Smooth muscle cell (in vitro differentiated cells): ENCODE data around the gene LIM2. TPM values are rescaled to one million over a fixed set of nuclear protein-coding genes. Genes with fewer than 3 reads are reported as not detected.
A peak's percentile ranks its signal among the peaks of the same experiment; 100 is the strongest.

Experiments
- DNase-seq: peaks from one replicate; lab custom pipeline; 2025; ENCODE audit not compliant: unreplicated experiment; lab: John Stamatoyannopoulos, UW
- H2AFZ ChIP-seq: fragments of 200-600 bp; sonication (generic); 2 replicates; pipeline ENCODE4 v1.6.0; 2016; ENCODE audit warnings: antibody characterized with exemption, low read depth, mild to moderate bottlenecking
- H3F3A ChIP-seq: fragments of 200-600 bp; sonication (generic); 2 replicates; pipeline ENCODE4 v1.6.0; 2017; ENCODE audit warnings: antibody characterized with exemption, low read depth
- H3K27ac ChIP-seq: fragments of 200-600 bp; sonication (generic); 2 replicates; pipeline ENCODE4 v1.5.1; 2016; ENCODE audit warnings: low read depth, mild to moderate bottlenecking
- H3K27me3 ChIP-seq: fragments of 200-600 bp; sonication (generic); 2 replicates; pipeline ENCODE4 v1.6.1; 2016; ENCODE audit warnings: low read depth, mild to moderate bottlenecking
- H3K36me3 ChIP-seq: fragments of 200-600 bp; sonication (generic); 2 replicates; pipeline ENCODE4 v1.5.1; 2016; ENCODE audit warnings: low read depth
- H3K4me1 ChIP-seq: fragments of 200-600 bp; sonication (generic); 2 replicates; pipeline ENCODE4 v1.5.1; 2016; ENCODE audit warnings: low read depth
- H3K4me2 ChIP-seq: fragments of 200-600 bp; sonication (generic); 2 replicates; pipeline ENCODE4 v1.6.0; 2016; ENCODE audit warnings: mild to moderate bottlenecking
- H3K4me3 ChIP-seq: fragments of 200-600 bp; sonication (generic); 2 replicates; pipeline ENCODE4 v1.5.1; 2016; ENCODE audit warnings: mild to moderate bottlenecking
- H3K79me2 ChIP-seq: fragments of 200-600 bp; sonication (generic); 2 replicates; pipeline ENCODE4 v1.6.0; 2016; ENCODE audit warnings: low read depth, mild to moderate bottlenecking
- H3K9ac ChIP-seq: fragments of 200-600 bp; sonication (generic); 2 replicates; pipeline ENCODE4 v1.6.0; 2016; ENCODE audit warnings: low read depth
- H3K9me3 ChIP-seq: fragments of 200-600 bp; sonication (generic); replicated peaks from 2 replicates; pipeline ENCODE4 v1.5.1; 2016; ENCODE audit warnings: low read depth
- H4K20me1 ChIP-seq: fragments of 200-600 bp; sonication (generic); 2 replicates; pipeline ENCODE4 v1.6.0; 2016; ENCODE audit warnings: low read depth
- CTCF ChIP-seq: fragments of 200-600 bp; sonication (generic); IDR thresholded peaks from 2 replicates; pipeline ENCODE4 v1.5.1; 2017; ENCODE audit warnings: borderline replicate concordance, mild to moderate bottlenecking, antibody characterized with exemption; ENCODE audit not compliant: insufficient read depth, poor library complexity, severe bottlenecking
- WGBS: methylation state at CpG from one replicate; pipeline ENCODE4 v1.1.7; 2016; ENCODE audit warnings: low lambda C conversion rate; 5-methylcytosine and 5-hydroxymethylcytosine counted together
- polyA plus RNA-seq: library from polyadenylated mRNA; unstranded; fragments of >200 nt; fragmentation: Nextera tagmentation; extraction: Ambion mirVana; gene quantifications from 2 replicates; pipeline ENCODE4 v1.2.1, GENCODE V29; 2016
- total RNA-seq: library from RNA; depleted of rRNA; stranded (reverse); fragments of >200 nt; gene quantifications from 2 replicates; pipeline ENCODE4 v1.2.3, GENCODE V29; 2014

The LIM2 gene
- total and polyA plus RNA-seq, 2 experiments from 2014 or later = not detected

GRCh38 chr19:51338563-51339312 is 49.0 kb downstream of the LIM2 start:
- TF ChIP-seq CTCF = peak; percentile 92
- H3K36me3 ChIP-seq = no peaks in the 10 kb centered on the region
- H3K9ac ChIP-seq = no peak overlapping the region
- peak overlapping the region; percentile 53 for H2AFZ ChIP-seq
- H4K20me1 ChIP-seq = no peaks in the 10 kb centered on the region
- H3K27me3 ChIP-seq = no peaks in the 10 kb centered on the region
- H3F3A ChIP-seq = no peaks in the 10 kb centered on the region
- H3K27ac ChIP-seq = no peak overlapping the region
- no peaks in the 10 kb centered on the region for H3K9me3 ChIP-seq
- peak overlapping the region; percentile 64 for H3K4me3 ChIP-seq
- H3K79me2 ChIP-seq = no peaks in the 10 kb centered on the region
- 10% methylated on average over 42 of the region's 43 CpGs for WGBS
- H3K4me2 ChIP-seq = peak overlapping the region; percentile 88
- DNase-seq = peak; percentile 88
- no peaks in the 10 kb centered on the region for H3K4me1 ChIP-seq

GRCh38 chr19:51337861-51338562 is 49.8 kb downstream of the LIM2 start:
- WGBS = 92% methylated on average over 18 of the region's 19 CpGs
- Histone ChIP-seq H3K36me3 (no peaks in the 10 kb centered on the region), H4K20me1 (no peaks in the 10 kb centered on the region), H3K4me3 (peak overlapping the region; percentile 64), H2AFZ (peak overlapping the region; percentile 53), H3K4me1 (no peaks in the 10 kb centered on the region), H3K79me2 (no peaks in the 10 kb centered on the region), H3K27ac (no peak overlapping the region), H3K9me3 (no peaks in the 10 kb centered on the region), H3K27me3 (no peaks in the 10 kb centered on the region), H3K4me2 (peak overlapping the region; percentile 88), H3F3A (no peaks in the 10 kb centered on the region), H3K9ac (no peak overlapping the region)
- no peak for TF ChIP-seq CTCF
- DNase-seq = no peak

GRCh38 chr19:51337141-51337860 is 50.5 kb downstream of the LIM2 start:
- no peak overlapping the region for H3K9ac ChIP-seq
- H2AFZ ChIP-seq = no peak overlapping the region
- H3K27me3 ChIP-seq = no peaks in the 10 kb centered on the region
- H3K4me1 ChIP-seq = no peaks in the 10 kb centered on the region
- WGBS = 96% methylated on average over 13 of the region's 13 CpGs
- no peak overlapping the region for H3K4me2 ChIP-seq
- H3K4me3 ChIP-seq = no peak overlapping the region
- DNase-seq = no peak
- no peaks in the 10 kb centered on the region for H3F3A ChIP-seq
- no peaks in the 10 kb centered on the region for H3K9me3 ChIP-seq
- H4K20me1 ChIP-seq = no peaks in the 10 kb centered on the region
- H3K27ac ChIP-seq = no peak overlapping the region
- no peaks in the 10 kb centered on the region for H3K79me2 ChIP-seq
- no peak for TF ChIP-seq CTCF
- no peaks in the 10 kb centered on the region for H3K36me3 ChIP-seq
